HEK293 (cell line): Measurements from ENCODE around the gene SLC16A1.

ENCODE experiments used
- CTCF ChIA-PET: fragments of 350-600 bp; formaldehyde crosslinking; extraction: SDS; loops from one replicate; lab custom pipeline; 2021; ENCODE audit warnings: antibody characterized with exemption; lab: Yijun Ruan, JAX
- POLR2A ChIA-PET: fragments of 300-600 bp; formaldehyde crosslinking; extraction: SDS; loops from one replicate; lab custom pipeline; 2020; ENCODE audit warnings: antibody characterized with exemption, inconsistent platforms; lab: Yijun Ruan, JAX
- H3K27ac ChIP-seq: fragments of 200-500 bp; sonication (Bioruptor generic); 2 replicates; pipeline ENCODE4 v1.5.1; 2014; ENCODE audit warnings: low read depth, low read length, control low read depth, inconsistent platforms; ENCODE audit errors: extremely low read depth
- H3K36me3 ChIP-seq, 2 experiments: fragments of 200-500 bp in 1 of 2; sonication (Bioruptor generic) in 1 of 2; 1 replicate in 1 of 2; 2 replicates in 1 of 2; pipeline ENCODE4 v1.5.1; 2014 to 2017; ENCODE audit warnings: inconsistent platforms in 2 of 2, low read length in 2 of 2; ENCODE audit not compliant: control insufficient read depth in 2 of 2, insufficient read depth in 1 of 2
- H3K4me1 ChIP-seq: fragments of 200-500 bp; sonication (Bioruptor generic); 2 replicates; pipeline ENCODE4 v1.5.1; 2014; ENCODE audit warnings: mild to moderate bottlenecking, low read length, inconsistent platforms; ENCODE audit not compliant: control insufficient read depth, insufficient read depth
- H3K4me3 ChIP-seq: 2 replicates; pipeline ENCODE4 v1.5.1; 2011; ENCODE audit warnings: low read depth, mild to moderate bottlenecking, control low read depth, low read length, moderate library complexity
- H3K9me3 ChIP-seq: fragments of 200-500 bp; sonication (Bioruptor generic); 2 replicates; pipeline ENCODE4 v1.5.1; 2014; ENCODE audit warnings: low read depth, low read length, inconsistent platforms; ENCODE audit not compliant: control insufficient read depth, insufficient read depth
- HOXD13 ChIP-seq: sonication (generic); formaldehyde crosslinking; IDR thresholded peaks from 2 replicates; pipeline ENCODE4 v1.8.0; 2022; ENCODE audit warnings: missing genetic modification reagents, borderline replicate concordance
- WT1 ChIP-seq: fragments of 450-650 bp; formaldehyde crosslinking; IDR thresholded peaks from 2 replicates; pipeline ENCODE4 v1.5.1; 2016; ENCODE audit warnings: missing biosample characterization, missing genetic modification characterization
- ZBTB48 ChIP-seq: fragments of 450-650 bp; formaldehyde crosslinking; IDR thresholded peaks from 2 replicates; pipeline ENCODE4 v1.5.1; 2016; ENCODE audit warnings: missing biosample characterization, missing genetic modification characterization
- ZNF133 ChIP-seq: fragments of 450-650 bp; formaldehyde crosslinking; IDR thresholded peaks from 2 replicates; pipeline ENCODE4 v1.5.1; 2016; ENCODE audit warnings: missing biosample characterization, missing genetic modification characterization
- ZNF146 ChIP-seq: fragments of 450-650 bp; formaldehyde crosslinking; IDR thresholded peaks from 2 replicates; pipeline ENCODE4 v1.5.1; 2016; ENCODE audit warnings: missing biosample characterization, missing genetic modification characterization
- ZNF169 ChIP-seq: fragments of 450-650 bp; formaldehyde crosslinking; IDR thresholded peaks from 2 replicates; pipeline ENCODE4 v1.5.1; 2016; ENCODE audit warnings: missing biosample characterization, missing genetic modification characterization
- ZNF239 ChIP-seq: fragments of 450-650 bp; formaldehyde crosslinking; IDR thresholded peaks from 2 replicates; pipeline ENCODE4 v1.5.1; 2016; ENCODE audit warnings: missing biosample characterization, missing genetic modification characterization
- ZNF266 ChIP-seq: fragments of 450-650 bp; formaldehyde crosslinking; IDR thresholded peaks from 2 replicates; pipeline ENCODE4 v1.5.1; 2016; ENCODE audit warnings: missing biosample characterization, missing genetic modification characterization, low read depth
- ZNF302 ChIP-seq: fragments of 450-650 bp; formaldehyde crosslinking; IDR thresholded peaks from 2 replicates; pipeline ENCODE4 v1.5.1; 2016; ENCODE audit warnings: missing biosample characterization, missing genetic modification characterization, low read depth
- ZNF514 ChIP-seq: fragments of 450-650 bp; formaldehyde crosslinking; IDR thresholded peaks from 2 replicates; pipeline ENCODE4 v1.5.1; 2016; ENCODE audit warnings: missing biosample characterization, missing genetic modification characterization
- ZNF521 ChIP-seq: fragments of 450-650 bp; formaldehyde crosslinking; IDR thresholded peaks from 2 replicates; pipeline ENCODE4 v1.5.1; 2017; ENCODE audit warnings: missing biosample characterization, mild to moderate bottlenecking, missing genetic modification characterization
- ZNF623 ChIP-seq: fragments of 450-650 bp; formaldehyde crosslinking; IDR thresholded peaks from 2 replicates; pipeline ENCODE4 v1.5.1; 2016; ENCODE audit warnings: missing biosample characterization, missing genetic modification characterization
- ZNF670 ChIP-seq: fragments of 450-650 bp; formaldehyde crosslinking; IDR thresholded peaks from 2 replicates; pipeline ENCODE4 v1.5.1; 2016; ENCODE audit warnings: missing biosample characterization, missing genetic modification characterization, low read depth
- ZSCAN30 ChIP-seq: fragments of 450-650 bp; IDR thresholded peaks from 2 replicates; pipeline ENCODE4 v1.5.1; 2018; ENCODE audit warnings: missing biosample characterization, mild to moderate bottlenecking, missing genetic modification characterization, moderate library complexity
- TF ChIP-seq, protein P1 (sequence below): fragments of 450-650 bp; IDR thresholded peaks from 2 replicates; pipeline ENCODE4 v1.5.1; 2018; ENCODE audit warnings: missing biosample characterization, missing genetic modification characterization
- TF ChIP-seq, protein P2 (sequence below): fragments of 450-650 bp; formaldehyde crosslinking; IDR thresholded peaks from 2 replicates; pipeline ENCODE4 v1.5.1; 2017; ENCODE audit warnings: missing biosample characterization, mild to moderate bottlenecking, missing genetic modification characterization, moderate library complexity
- TF ChIP-seq, protein P3 (sequence below): fragments of 450-650 bp; formaldehyde crosslinking; IDR thresholded peaks from 2 replicates; pipeline ENCODE4 v1.5.0; 2017; ENCODE audit warnings: missing biosample characterization, missing genetic modification characterization, borderline replicate concordance
- TF ChIP-seq, protein P4 (sequence below): fragments of 450-650 bp; formaldehyde crosslinking; IDR thresholded peaks from 2 replicates; pipeline ENCODE4 v1.5.1; 2016; ENCODE audit warnings: missing biosample characterization, missing genetic modification characterization

SLC16A1 gene

DNA sequence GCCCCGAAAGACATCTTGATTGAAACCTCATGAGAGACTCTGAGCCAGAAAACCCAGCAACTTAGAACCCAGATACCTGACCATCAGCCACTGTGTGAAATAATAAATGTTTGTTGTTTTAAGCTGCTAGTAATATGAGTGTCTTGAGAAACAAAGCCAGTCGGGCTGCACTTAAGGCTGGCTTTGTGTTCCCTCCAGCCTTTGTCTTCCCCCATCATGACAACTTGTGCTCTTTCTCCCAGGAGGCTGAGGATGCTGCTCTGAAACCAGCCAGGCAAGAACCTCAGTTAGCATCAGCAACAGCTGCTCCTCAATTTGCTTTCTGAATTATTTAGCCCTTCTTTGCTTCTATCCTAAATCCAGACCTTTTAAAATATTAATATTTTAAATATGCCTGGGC is 78.2 kb downstream of the SLC16A1 start:
- TF ChIP-seq ZNF521 (no peak), ZNF133 (tag by site-specific recombination) (no peak), ZBTB48 (no peak), WT1 (no peak), HOXD13 (CRISPR knock-in tag) (no peak), ZNF670 (tag by site-specific recombination) (no peak), ZNF514 (tag by site-specific recombination) (no peak), ZNF169 (no peak), ZNF623 (tag by site-specific recombination) (no peak), ZNF302 (tag by site-specific recombination) (no peak), ZNF266 (tag by site-specific recombination) (no peak), ZNF239 (no peak)
- TF ChIP-seq, protein P1, sequence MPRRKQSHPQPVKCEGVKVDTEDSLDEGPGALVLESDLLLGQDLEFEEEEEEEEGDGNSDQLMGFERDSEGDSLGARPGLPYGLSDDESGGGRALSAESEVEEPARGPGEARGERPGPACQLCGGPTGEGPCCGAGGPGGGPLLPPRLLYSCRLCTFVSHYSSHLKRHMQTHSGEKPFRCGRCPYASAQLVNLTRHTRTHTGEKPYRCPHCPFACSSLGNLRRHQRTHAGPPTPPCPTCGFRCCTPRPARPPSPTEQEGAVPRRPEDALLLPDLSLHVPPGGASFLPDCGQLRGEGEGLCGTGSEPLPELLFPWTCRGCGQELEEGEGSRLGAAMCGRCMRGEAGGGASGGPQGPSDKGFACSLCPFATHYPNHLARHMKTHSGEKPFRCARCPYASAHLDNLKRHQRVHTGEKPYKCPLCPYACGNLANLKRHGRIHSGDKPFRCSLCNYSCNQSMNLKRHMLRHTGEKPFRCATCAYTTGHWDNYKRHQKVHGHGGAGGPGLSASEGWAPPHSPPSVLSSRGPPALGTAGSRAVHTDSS (tag by site-specific recombination): no peak
- TF ChIP-seq, protein P2, sequence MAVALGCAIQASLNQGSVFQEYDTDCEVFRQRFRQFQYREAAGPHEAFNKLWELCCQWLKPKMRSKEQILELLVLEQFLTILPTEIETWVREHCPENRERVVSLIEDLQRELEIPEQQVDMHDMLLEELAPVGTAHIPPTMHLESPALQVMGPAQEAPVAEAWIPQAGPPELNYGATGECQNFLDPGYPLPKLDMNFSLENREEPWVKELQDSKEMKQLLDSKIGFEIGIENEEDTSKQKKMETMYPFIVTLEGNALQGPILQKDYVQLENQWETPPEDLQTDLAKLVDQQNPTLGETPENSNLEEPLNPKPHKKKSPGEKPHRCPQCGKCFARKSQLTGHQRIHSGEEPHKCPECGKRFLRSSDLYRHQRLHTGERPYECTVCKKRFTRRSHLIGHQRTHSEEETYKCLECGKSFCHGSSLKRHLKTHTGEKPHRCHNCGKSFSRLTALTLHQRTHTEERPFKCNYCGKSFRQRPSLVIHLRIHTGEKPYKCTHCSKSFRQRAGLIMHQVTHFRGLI: no peak
- TF ChIP-seq, protein P3, sequence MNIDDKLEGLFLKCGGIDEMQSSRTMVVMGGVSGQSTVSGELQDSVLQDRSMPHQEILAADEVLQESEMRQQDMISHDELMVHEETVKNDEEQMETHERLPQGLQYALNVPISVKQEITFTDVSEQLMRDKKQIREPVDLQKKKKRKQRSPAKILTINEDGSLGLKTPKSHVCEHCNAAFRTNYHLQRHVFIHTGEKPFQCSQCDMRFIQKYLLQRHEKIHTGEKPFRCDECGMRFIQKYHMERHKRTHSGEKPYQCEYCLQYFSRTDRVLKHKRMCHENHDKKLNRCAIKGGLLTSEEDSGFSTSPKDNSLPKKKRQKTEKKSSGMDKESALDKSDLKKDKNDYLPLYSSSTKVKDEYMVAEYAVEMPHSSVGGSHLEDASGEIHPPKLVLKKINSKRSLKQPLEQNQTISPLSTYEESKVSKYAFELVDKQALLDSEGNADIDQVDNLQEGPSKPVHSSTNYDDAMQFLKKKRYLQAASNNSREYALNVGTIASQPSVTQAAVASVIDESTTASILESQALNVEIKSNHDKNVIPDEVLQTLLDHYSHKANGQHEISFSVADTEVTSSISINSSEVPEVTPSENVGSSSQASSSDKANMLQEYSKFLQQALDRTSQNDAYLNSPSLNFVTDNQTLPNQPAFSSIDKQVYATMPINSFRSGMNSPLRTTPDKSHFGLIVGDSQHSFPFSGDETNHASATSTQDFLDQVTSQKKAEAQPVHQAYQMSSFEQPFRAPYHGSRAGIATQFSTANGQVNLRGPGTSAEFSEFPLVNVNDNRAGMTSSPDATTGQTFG (tag by site-specific recombination): no peak
- Histone ChIP-seq H3K4me1 (peaks cover 3% of the 10 kb centered on the region; the same call in 1 of the 2 replicates), H3K36me3 (no peaks in the 10 kb centered on the region), H3K27ac (no peak overlapping the region), H3K9me3 (no peaks in the 10 kb centered on the region), H3K4me3 (no peak overlapping the region)
- CTCF ChIA-PET: interaction anchor here (0.8 to 2.1 kb wide), 4 partner anchors 26 to 195 kb away, joined by 3 to 12 read pairs (median 7); partner anchors contain the start of gene LRIG2
- POLR2A ChIA-PET: no interaction called here

DNA sequence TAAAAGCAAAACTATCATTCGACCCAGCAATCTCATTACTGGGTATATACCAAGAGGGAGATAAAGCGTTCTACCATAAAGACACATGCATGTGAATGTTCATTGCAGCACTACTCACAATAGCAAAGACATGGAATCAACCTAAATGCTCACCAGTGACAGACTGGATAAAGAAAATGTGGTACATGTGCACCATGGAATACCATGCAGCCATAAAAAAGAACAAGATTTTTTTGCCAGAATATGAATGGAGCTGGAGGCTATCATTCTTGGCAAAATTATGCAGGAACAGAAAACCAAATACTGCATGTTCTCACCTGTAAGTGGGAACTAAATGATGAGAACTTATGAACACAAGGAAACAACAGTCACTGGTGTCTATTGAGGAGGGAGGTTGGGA is 79.7 kb downstream of the SLC16A1 start:
- Histone ChIP-seq H3K4me1 (peaks cover 3% of the 10 kb centered on the region; the same call in 1 of the 2 replicates), H3K9me3 (no peaks in the 10 kb centered on the region), H3K36me3 (no peaks in the 10 kb centered on the region), H3K27ac (no peak overlapping the region), H3K4me3 (no peak overlapping the region)
- CTCF ChIA-PET: interaction anchor here (0.6 to 2.1 kb wide), 6 partner anchors 10 to 196 kb away, joined by 3 to 12 read pairs (median 4); partner anchors contain the start of gene LRIG2
- peak; percentile 93 for TF ChIP-seq ZNF146 (tag by site-specific recombination)
- TF ChIP-seq, protein P4, sequence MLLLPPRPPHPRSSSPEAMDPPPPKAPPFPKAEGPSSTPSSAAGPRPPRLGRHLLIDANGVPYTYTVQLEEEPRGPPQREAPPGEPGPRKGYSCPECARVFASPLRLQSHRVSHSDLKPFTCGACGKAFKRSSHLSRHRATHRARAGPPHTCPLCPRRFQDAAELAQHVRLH (tag by site-specific recombination): 0 out of 2 replicates have a peak, but pooled peaks have one; percentile 25
- TF ChIP-seq ZSCAN30 (tag by site-specific recombination): no peak
- POLR2A ChIA-PET: no interaction called here
